ELR (cell line): ENCODE data around the gene NPIPB2.
A peak's percentile ranks its signal among the peaks of the same experiment; 100 is the strongest.
"Not testable (repeated sequence)": the region's sequence is repeated elsewhere in the genome, so short reads cannot be mapped to it uniquely, and the experiment has no call there.

ENCODE experiments used
- DNase-seq: peaks from one replicate; pipeline ENCODE4 v3.0.0-alpha.2; 2015; ENCODE audit warnings: low read depth

The NPIPB2 gene

GRCh38 chr16:11941945-11942344, at the start of gene NPIPB2:
NPIPB2 (minus strand) TSS chr16:11942045; CDS start chr16:11942045, 0 bp downstream.
- not testable (repeated sequence) for DNase-seq

GRCh38 chr16:11990702-11991390, 49.0 kb upstream of the NPIPB2 start:
- DNase-seq, result no peak

- DNase-seq, result no peak
These were observed 46.6 kb upstream of the NPIPB2 start for GRCh38 chr16:11988258-11988978.

- no peak for DNase-seq
These were observed 44.7 kb upstream of the NPIPB2 start for GRCh38 chr16:11986521-11987057.

GRCh38 chr16:11985250-11985649, 43.4 kb upstream of the NPIPB2 start:
- no peak for DNase-seq

- no peak for DNase-seq
These were observed 38.4 kb upstream of the NPIPB2 start for GRCh38 chr16:11980136-11980844.

- DNase-seq, result no peak
These were observed 37.3 kb upstream of the NPIPB2 start for GRCh38 chr16:11979013-11979672.

- DNase-seq, result peak; percentile 5
These were observed 36.2 kb upstream of the NPIPB2 start for GRCh38 chr16:11978080-11978479.

GRCh38 chr16:11977376-11978041, 35.7 kb upstream of the NPIPB2 start:
- DNase-seq, result peak; percentile 86

GRCh38 chr16:11976850-11977375, 35.1 kb upstream of the NPIPB2 start:
- DNase-seq, result no peak

GRCh38 chr16:11973070-11973469, 31.2 kb upstream of the NPIPB2 start:
- DNase-seq, result no peak

GRCh38 chr16:11972128-11972527, 30.3 kb upstream of the NPIPB2 start:
- DNase-seq, result peak; percentile 40

GRCh38 chr16:11970292-11970691, 28.4 kb upstream of the NPIPB2 start:
- DNase-seq, result not testable (repeated sequence)

GRCh38 chr16:11968577-11968976, 26.7 kb upstream of the NPIPB2 start:
- DNase-seq, result no peak

- no peak for DNase-seq
These were observed 25.5 kb upstream of the NPIPB2 start for GRCh38 chr16:11967195-11967911.

GRCh38 chr16:11966173-11966572, 24.3 kb upstream of the NPIPB2 start:
- no peak for DNase-seq

GRCh38 chr16:11964761-11965551, 23.1 kb upstream of the NPIPB2 start, which contains the start of gene TNFRSF17:
TNFRSF17 (plus strand) TSS chr16:11965210; CDS start chr16:11965325, 115 bp downstream.
- no peak for DNase-seq

- DNase-seq, result no peak
These were observed 21.9 kb upstream of the NPIPB2 start for GRCh38 chr16:11963706-11964105.

- not testable (repeated sequence) for DNase-seq
These were observed 21.1 kb upstream of the NPIPB2 start for GRCh38 chr16:11962978-11963377.

GRCh38 chr16:11962457-11962856, 20.6 kb upstream of the NPIPB2 start:
- DNase-seq, result not testable (repeated sequence)
